ENCODE measurements around the gene IGSF21.

Gene IGSF21

GRCh38 chr1:18323259-18323658 lies 215.7 kb downstream of the IGSF21 start:
- no peak for FAIRE-seq
- no peak for DNase-seq (ENCODE audit: low spot score)

- DNase-seq (ENCODE audit: low spot score) (no peak), FAIRE-seq (no peak)
These were observed 216.6 kb downstream of the IGSF21 start for GRCh38 chr1:18324246-18324645.

GRCh38 chr1:18325136-18325535 lies 217.5 kb downstream of the IGSF21 start:
- DNase-seq (ENCODE audit: low spot score) (no peak), FAIRE-seq (no peak)

GRCh38 chr1:18326211-18326897 lies 218.8 kb downstream of the IGSF21 start:
- no peak for FAIRE-seq
- DNase-seq (ENCODE audit: low spot score), result no peak

- DNase-seq (ENCODE audit: low spot score), result no peak
- no peak for FAIRE-seq
These were observed 220.1 kb downstream of the IGSF21 start for GRCh38 chr1:18327650-18328049.

GRCh38 chr1:18328803-18329202 lies 221.2 kb downstream of the IGSF21 start:
- FAIRE-seq, result no peak

GRCh38 chr1:18329469-18330253 lies 222.1 kb downstream of the IGSF21 start:
- DNase-seq (ENCODE audit: low spot score) (no peak), FAIRE-seq (no peak)

More at GRCh38 chr1:18328803-18329202, 221.2 kb downstream of the IGSF21 start:
- DNase-seq (ENCODE audit: low spot score), result no peak

- FAIRE-seq (no peak), DNase-seq (ENCODE audit: low spot score) (no peak)
These were observed 225.0 kb downstream of the IGSF21 start for GRCh38 chr1:18332576-18332975.

GRCh38 chr1:18333220-18333619 lies 225.6 kb downstream of the IGSF21 start:
- no peak for FAIRE-seq
- no peak for DNase-seq (ENCODE audit: low spot score)

- peak; percentile 60 for FAIRE-seq
These were observed 229.2 kb downstream of the IGSF21 start for GRCh38 chr1:18336801-18337200.

GRCh38 chr1:18337757-18338156 lies 230.2 kb downstream of the IGSF21 start:
- no peak for DNase-seq (ENCODE audit: low spot score)
- FAIRE-seq, result no peak

More at GRCh38 chr1:18336801-18337200, 229.2 kb downstream of the IGSF21 start:
- DNase-seq (ENCODE audit: low spot score), result peak; percentile 70

- FAIRE-seq (peak; percentile 94), DNase-seq (ENCODE audit: low spot score) (peak; percentile 92)
These were observed 231.6 kb downstream of the IGSF21 start for GRCh38 chr1:18339161-18339560.

GRCh38 chr1:18340158-18340764 lies 232.7 kb downstream of the IGSF21 start:
- FAIRE-seq, result no peak
- DNase-seq (ENCODE audit: low spot score), result peak; percentile 48

GRCh38 chr1:18340787-18341186 lies 233.2 kb downstream of the IGSF21 start:
- DNase-seq (ENCODE audit: low spot score) (no peak), FAIRE-seq (no peak)

- DNase-seq (ENCODE audit: low spot score) (peak; percentile 98), FAIRE-seq (peak; percentile 98)
These were observed 233.9 kb downstream of the IGSF21 start for GRCh38 chr1:18341291-18342069.

GRCh38 chr1:18342744-18343143 lies 235.1 kb downstream of the IGSF21 start:
- no peak for FAIRE-seq
- no peak for DNase-seq (ENCODE audit: low spot score)

GRCh38 chr1:18343581-18343980 lies 236.0 kb downstream of the IGSF21 start:
- FAIRE-seq, result no peak

GRCh38 chr1:18344755-18345154 lies 237.2 kb downstream of the IGSF21 start:
- DNase-seq (ENCODE audit: low spot score) (peak; percentile 34), FAIRE-seq (peak; percentile 42)

More at GRCh38 chr1:18343581-18343980, 236.0 kb downstream of the IGSF21 start:
- no peak for DNase-seq (ENCODE audit: low spot score)

GRCh38 chr1:18347559-18347958 lies 240.0 kb downstream of the IGSF21 start:
- FAIRE-seq, result no peak
- DNase-seq (ENCODE audit: low spot score), result no peak

- DNase-seq (ENCODE audit: low spot score), result no peak
- no peak for FAIRE-seq
These were observed 240.8 kb downstream of the IGSF21 start for GRCh38 chr1:18348354-18348753.

GRCh38 chr1:18350747-18351146 lies 243.1 kb downstream of the IGSF21 start:
- FAIRE-seq (no peak), DNase-seq (ENCODE audit: low spot score) (no peak)

All from RCC 7860 (cell line).